ENCODE results near the gene SLC51B.

Gene SLC51B

DNA sequence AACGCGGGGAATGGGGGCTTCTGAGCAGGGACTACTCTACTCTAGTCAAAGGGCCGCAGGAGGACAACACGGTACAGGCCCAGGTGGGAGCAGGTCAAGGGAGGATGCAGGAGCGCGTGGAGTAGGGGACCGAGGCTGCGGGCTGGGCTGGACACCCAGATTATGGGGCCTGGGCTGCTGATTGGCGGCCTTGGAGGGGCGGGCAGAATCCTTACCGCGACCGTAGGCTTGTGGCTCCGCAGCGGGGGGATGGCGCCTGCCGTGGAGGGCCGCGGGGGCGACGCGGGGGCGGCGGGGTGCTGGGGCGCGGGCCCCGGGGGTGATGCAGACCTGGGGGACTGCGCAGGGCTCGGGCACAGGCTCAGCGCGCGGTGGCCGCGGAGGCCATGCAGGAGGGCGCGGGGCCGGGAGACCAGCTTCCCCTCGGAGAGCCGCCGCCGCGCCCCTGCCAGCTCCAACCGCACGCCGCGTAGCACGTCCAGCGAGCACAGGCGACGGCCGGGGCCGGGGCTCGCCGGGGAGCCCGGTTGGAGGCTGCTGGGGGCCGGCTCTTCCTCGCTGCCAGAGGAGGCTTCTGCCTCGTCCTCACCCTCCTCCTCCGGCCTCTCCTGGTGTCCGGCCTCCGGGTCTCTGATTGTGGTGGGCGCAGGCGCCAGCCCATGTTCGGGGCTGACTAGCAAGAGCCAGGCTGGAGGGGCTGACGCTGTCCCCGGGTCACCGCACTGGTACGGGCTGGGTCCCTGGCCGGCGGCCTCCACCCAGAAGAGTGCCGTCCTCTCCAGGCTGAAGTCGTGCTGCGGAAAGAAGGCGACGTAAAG lies 56.9 kb downstream of the SLC51B start:
- no peak for DNase-seq

DNA sequence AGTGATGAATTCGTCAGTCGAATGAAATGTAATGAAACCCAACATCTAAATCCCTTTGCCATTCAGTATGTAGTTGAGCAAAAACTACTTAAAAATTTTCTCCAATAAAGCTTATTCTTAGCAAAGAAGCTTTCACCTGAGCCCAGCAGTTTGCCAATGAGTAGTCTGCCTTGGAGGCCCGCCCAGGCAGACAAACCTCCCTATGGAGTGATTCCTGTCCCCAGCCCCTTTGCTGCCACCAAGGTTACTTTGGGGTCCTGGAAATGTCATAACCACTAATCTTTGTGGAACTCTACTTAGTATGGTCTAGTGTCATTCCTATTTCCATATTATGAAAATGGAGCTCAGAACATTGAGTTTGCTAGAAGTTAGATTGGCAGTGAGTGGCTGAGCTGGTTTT lies 57.7 kb downstream of the SLC51B start:
- no peak for DNase-seq

All from NCI-H1048 (cell line).